SK-N-SH (cell line): Measurements from ENCODE around the gene LNPK. TPM values are rescaled to one million over a fixed set of nuclear protein-coding genes. Genes with fewer than 3 reads are reported as not detected.

ENCODE experiments used
- CTCF ChIA-PET: fragments of 300-600, 350-600 bp; formaldehyde crosslinking; extraction: SDS; loops from one replicate; lab custom pipeline; 2021; lab: Yijun Ruan, JAX
- POLR2A ChIA-PET: fragments of 350-600 bp; sonication (Branson Sonifier 250); formaldehyde crosslinking; extraction: SDS; loops from one replicate; lab custom pipeline; 2020; ENCODE audit warnings: antibody characterized with exemption, inconsistent platforms; lab: Yijun Ruan, JAX
- DNase-seq: peaks from one replicate; pipeline ENCODE4 v3.0.0; 2012
- H2AFZ ChIP-seq: fragments of 200-600 bp; sonication (generic); 2 replicates; pipeline ENCODE4 v1.8.1; 2016; ENCODE audit warnings: antibody characterized with exemption, mild to moderate bottlenecking, low read depth
- H3F3A ChIP-seq: fragments of 200-600 bp; sonication (generic); replicated peaks from 2 replicates; pipeline ENCODE3; 2016; ENCODE audit warnings: antibody characterized with exemption, mild to moderate bottlenecking; ENCODE audit not compliant: insufficient read depth
- H3K27ac ChIP-seq, 2 experiments: fragments of 200-500 bp in 1 of 2; fragments of 200-600 bp in 1 of 2; sonication (Bioruptor generic) in 1 of 2; sonication (generic), shearing (Covaris generic) in 1 of 2; 2 replicates each; pipeline versions ENCODE4 v1.5.1 to v1.6.1; 2014 to 2016; ENCODE audit warnings: low read depth in 2 of 2, inconsistent platforms in 1 of 2, low read length in 1 of 2, mild to moderate bottlenecking in 1 of 2, mixed read lengths in 1 of 2
- H3K27me3 ChIP-seq: fragments of 200-600 bp; sonication (generic), shearing (Covaris generic); 2 replicates; pipeline ENCODE4 v1.6.1; 2016; ENCODE audit warnings: mixed run types; ENCODE audit not compliant: insufficient read depth
- H3K36me3 ChIP-seq, 2 experiments: fragments of 200-500 bp in 1 of 2; fragments of 200-600 bp in 1 of 2; sonication (Bioruptor generic) in 1 of 2; sonication (generic) in 1 of 2; replicated peaks in 1 of 2; 2 replicates each; pipeline versions ENCODE3 to v1.5.1; 2014 to 2016; ENCODE audit warnings: low read length in 1 of 2, mild to moderate bottlenecking in 1 of 2; ENCODE audit not compliant: insufficient read depth in 2 of 2, control insufficient read depth in 1 of 2
- H3K4me1 ChIP-seq, 2 experiments: fragments of 200-500 bp in 1 of 2; fragments of 200-600 bp in 1 of 2; sonication (Bioruptor generic) in 1 of 2; sonication (generic), shearing (Covaris generic) in 1 of 2; 2 replicates each; pipeline versions ENCODE4 v1.5.1 to v1.6.1; 2014 to 2016; ENCODE audit warnings: low read depth in 1 of 2, low read length in 1 of 2, mixed run types in 1 of 2; ENCODE audit not compliant: insufficient read depth in 2 of 2, control insufficient read depth in 1 of 2
- H3K4me2 ChIP-seq: fragments of 200-600 bp; sonication (generic), shearing (Covaris generic); 2 replicates; pipeline ENCODE4 v1.6.1; 2017; ENCODE audit warnings: mixed run types
- H3K4me3 ChIP-seq, 2 experiments: fragments of 200-500 bp in 1 of 2; fragments of 200-600 bp in 1 of 2; sonication (Bioruptor generic) in 1 of 2; sonication (generic), shearing (Covaris generic) in 1 of 2; 2 replicates each; pipeline versions ENCODE4 v1.5.1 to v1.8.1; 2014 to 2016; ENCODE audit warnings: low read depth in 2 of 2, inconsistent platforms in 1 of 2, low read length in 1 of 2, mild to moderate bottlenecking in 1 of 2, mixed read lengths in 1 of 2, moderate library complexity in 1 of 2
- H3K79me2 ChIP-seq: fragments of 200-600 bp; sonication (generic); 2 replicates; pipeline ENCODE4 v1.8.1; 2017; ENCODE audit warnings: mild to moderate bottlenecking; ENCODE audit not compliant: insufficient read depth
- H3K9ac ChIP-seq: fragments of 200-600 bp; sonication (generic); 2 replicates; pipeline ENCODE4 v1.6.1; 2017; ENCODE audit warnings: mixed run types
- H3K9me2 ChIP-seq: fragments of 200-600 bp; sonication (generic); 2 replicates; pipeline ENCODE4 v1.6.1; 2017; ENCODE audit warnings: mixed run types
- H3K9me3 ChIP-seq: fragments of 200-600 bp; sonication (generic); 2 replicates; pipeline ENCODE4 v1.6.1; 2017; ENCODE audit warnings: mixed run types, mild to moderate bottlenecking, moderate library complexity
- H4K20me1 ChIP-seq: fragments of 200-600 bp; sonication (generic); 2 replicates; pipeline ENCODE4 v1.6.1; 2017; ENCODE audit warnings: mild to moderate bottlenecking, mixed run types; ENCODE audit not compliant: insufficient read depth
- CHD2 ChIP-seq: fragments of 150-350 bp; IDR thresholded peaks from 2 replicates; pipeline ENCODE4 v1.6.1; 2018; ENCODE audit warnings: low read length; ENCODE audit not compliant: partially characterized antibody
- CTCF ChIP-seq: fragments of 200-600 bp; sonication (generic); IDR thresholded peaks from 2 replicates; pipeline ENCODE4 v1.6.1; 2017; ENCODE audit warnings: antibody characterized with exemption, mild to moderate bottlenecking, moderate library complexity
- ELF1 ChIP-seq: IDR thresholded peaks from 2 replicates; pipeline ENCODE4 v1.4.0; 2012
- EP300 ChIP-seq, 2 experiments: IDR thresholded peaks; 2 replicates each; pipeline versions ENCODE4 v1.4.0 to v1.6.1; 2012; ENCODE audit warnings: borderline replicate concordance in 1 of 2, low read depth in 1 of 2, low read length in 1 of 2
- EZH2phosphoT487 ChIP-seq: fragments of 200-600 bp; sonication (generic); IDR thresholded peaks from 2 replicates; pipeline ENCODE4 v1.6.1; 2017; ENCODE audit warnings: low read depth, mixed run types, mild to moderate bottlenecking, antibody characterized with exemption, moderate library complexity, borderline replicate concordance
- FOSL2 ChIP-seq: IDR thresholded peaks from 2 replicates; pipeline ENCODE4 v1.4.0; 2012; ENCODE audit warnings: low read depth, mild to moderate bottlenecking, moderate library complexity, borderline replicate concordance
- GATA2 ChIP-seq: sonication (generic); formaldehyde crosslinking; IDR thresholded peaks from 2 replicates; pipeline ENCODE4 v1.5.0; 2020; ENCODE audit warnings: mild to moderate bottlenecking, missing genetic modification reagents
- MAX ChIP-seq: IDR thresholded peaks from 2 replicates; pipeline ENCODE4 v1.4.0; 2012; ENCODE audit warnings: low read depth
- MXI1 ChIP-seq: IDR thresholded peaks from 2 replicates; pipeline ENCODE4 v1.6.1; 2012; ENCODE audit warnings: mild to moderate bottlenecking, low read depth, low read length, improper control_type of control experiment
- NFIC ChIP-seq: IDR thresholded peaks from 2 replicates; pipeline ENCODE4 v1.4.0; 2012; ENCODE audit warnings: borderline replicate concordance
- RAD21 ChIP-seq: IDR thresholded peaks from 2 replicates; pipeline ENCODE4 v1.6.1; 2012; ENCODE audit warnings: mild to moderate bottlenecking, low read length
- REST ChIP-seq: IDR thresholded peaks from 2 replicates; pipeline ENCODE4 v1.6.1; 2012; ENCODE audit warnings: mild to moderate bottlenecking, low read depth, low read length, moderate library complexity
- RFX5 ChIP-seq: IDR thresholded peaks from 2 replicates; pipeline ENCODE4 v1.6.1; 2012; ENCODE audit warnings: mild to moderate bottlenecking, improper control_type of control experiment, low read length
- RXRA ChIP-seq: IDR thresholded peaks from 2 replicates; pipeline ENCODE4 v1.4.0; 2012; ENCODE audit warnings: low read depth, mild to moderate bottlenecking, borderline replicate concordance
- SIN3A ChIP-seq: IDR thresholded peaks from 2 replicates; pipeline ENCODE4 v1.6.1; 2012; ENCODE audit warnings: low read depth, mild to moderate bottlenecking, low read length, moderate library complexity, borderline replicate concordance
- SMC3 ChIP-seq: IDR thresholded peaks from 2 replicates; pipeline ENCODE4 v1.6.1; 2012; ENCODE audit warnings: low read depth, low read length, improper control_type of control experiment
- TAF1 ChIP-seq: IDR thresholded peaks from 2 replicates; pipeline ENCODE4 v1.6.1; 2012; ENCODE audit warnings: low read depth, mild to moderate bottlenecking, low read length, moderate library complexity, borderline replicate concordance
- YY1 ChIP-seq: IDR thresholded peaks from 2 replicates; pipeline ENCODE4 v1.4.0; 2012; ENCODE audit warnings: low read depth, mild to moderate bottlenecking
- WGBS: methylation state at CpG from one replicate; pipeline ENCODE4 v1.1.6; 2017; ENCODE audit warnings: low lambda C conversion rate; 5-methylcytosine and 5-hydroxymethylcytosine counted together
- polyA plus RNA-seq, 3 experiments: library from polyadenylated mRNA; depleted of rRNA; stranded (reverse); fragments of >200 nt; gene quantifications; 2 replicates each; pipeline ENCODE4 v1.2.3, GENCODE V29; 2012
- TF ChIP-seq, protein P1 (sequence below): fragments of 150-350 bp; IDR thresholded peaks from 2 replicates; pipeline ENCODE4 v1.6.1; 2016; ENCODE audit warnings: mild to moderate bottlenecking, low read depth, low read length
- TF ChIP-seq, protein P2 (sequence below): IDR thresholded peaks from 2 replicates; pipeline ENCODE4 v1.4.0; 2012; ENCODE audit warnings: low read depth, borderline replicate concordance

The LNPK gene
- polyA plus RNA-seq, 1 of the 3 experiments (the other 2 are of a cell fraction) = 5.0 TPM

- no peak overlapping the region for H3K4me2 ChIP-seq
- H3K9ac ChIP-seq = no peak overlapping the region
- H4K20me1 ChIP-seq = no peaks in the 10 kb centered on the region
- no peaks in the 10 kb centered on the region for H3K9me2 ChIP-seq
- TF ChIP-seq CHD2 (no peak), YY1 (no peak), MXI1 (no peak), RAD21 (no peak), NFIC (no peak), TAF1 (no peak), CTCF (no peak), FOSL2 (no peak), SMC3 (no peak), SIN3A (no peak), REST (no peak), GATA2 (CRISPR knock-in tag) (no peak), EP300 (IDR thresholded peaks at IDR 0.05; ENCODE audit: borderline replicate concordance in 1 of 2, low read depth in 1 of 2, low read length in 1 of 2) (no peak), RFX5 (no peak), ELF1 (no peak), RXRA (no peak), MAX (no peak), EZH2phosphoT487 (no peak)
- TF ChIP-seq, protein P1, sequence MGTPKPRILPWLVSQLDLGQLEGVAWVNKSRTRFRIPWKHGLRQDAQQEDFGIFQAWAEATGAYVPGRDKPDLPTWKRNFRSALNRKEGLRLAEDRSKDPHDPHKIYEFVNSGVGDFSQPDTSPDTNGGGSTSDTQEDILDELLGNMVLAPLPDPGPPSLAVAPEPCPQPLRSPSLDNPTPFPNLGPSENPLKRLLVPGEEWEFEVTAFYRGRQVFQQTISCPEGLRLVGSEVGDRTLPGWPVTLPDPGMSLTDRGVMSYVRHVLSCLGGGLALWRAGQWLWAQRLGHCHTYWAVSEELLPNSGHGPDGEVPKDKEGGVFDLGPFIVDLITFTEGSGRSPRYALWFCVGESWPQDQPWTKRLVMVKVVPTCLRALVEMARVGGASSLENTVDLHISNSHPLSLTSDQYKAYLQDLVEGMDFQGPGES = no peak
- TF ChIP-seq, protein P2, sequence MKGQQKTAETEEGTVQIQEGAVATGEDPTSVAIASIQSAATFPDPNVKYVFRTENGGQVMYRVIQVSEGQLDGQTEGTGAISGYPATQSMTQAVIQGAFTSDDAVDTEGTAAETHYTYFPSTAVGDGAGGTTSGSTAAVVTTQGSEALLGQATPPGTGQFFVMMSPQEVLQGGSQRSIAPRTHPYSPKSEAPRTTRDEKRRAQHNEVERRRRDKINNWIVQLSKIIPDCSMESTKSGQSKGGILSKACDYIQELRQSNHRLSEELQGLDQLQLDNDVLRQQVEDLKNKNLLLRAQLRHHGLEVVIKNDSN = no peak
- H3K4me1 ChIP-seq = peaks cover 0 to 3% of the 10 kb centered on the region in 2 experiments; a peak in 2 of 4 replicates
- no peak overlapping the region for H3K4me3 ChIP-seq
- peaks cover 14 to 20% of the 10 kb centered on the region in 2 experiments for H3K36me3 ChIP-seq
- H3K9me3 ChIP-seq = no peaks in the 10 kb centered on the region
- no peak overlapping the region for H2AFZ ChIP-seq
- no peaks in the 10 kb centered on the region for H3K79me2 ChIP-seq
- ChIA-PET CTCF (no interaction called here), POLR2A (no interaction called here)
- WGBS = 83% methylated on average over 1 of the region's 1 CpG
- H3F3A ChIP-seq = peaks cover 9% of the 10 kb centered on the region
- DNase-seq = no peak
- no peaks in the 10 kb centered on the region for H3K27me3 ChIP-seq
- peak overlapping the region in 1 of 2 experiments; percentile 45; a peak in 1 of 4 replicates for H3K27ac ChIP-seq
Observed at GRCh38 chr2:175930504-175930903, 71.6 kb downstream of the LNPK start.
